GM23338 (cell line): ENCODE results near the gene DDX3Y. TPM values are rescaled to one million over a fixed set of nuclear protein-coding genes. Genes with fewer than 3 reads are reported as not detected.

ENCODE experiments used
- ATAC-seq: fragments of 200-7000 bp; cut with Tn5 transposase; 3 replicates; pipeline ENCODE4 v1.9.1; 2020
- DNase-seq: peaks from one replicate; pipeline ENCODE4 v3.0.0-alpha.2; 2015; ENCODE audit warnings: low spot score
- H2AFZ ChIP-seq: fragments of 200-600 bp; sonication (generic); 2 replicates; pipeline ENCODE4 v1.8.0; 2016; ENCODE audit warnings: antibody characterized with exemption, mild to moderate bottlenecking, moderate library complexity
- H3F3A ChIP-seq: fragments of 200-600 bp; sonication (generic); replicated peaks from 2 replicates; pipeline ENCODE4 v1.8.0; 2017; ENCODE audit warnings: antibody characterized with exemption, mixed run types, low read depth
- H3K27ac ChIP-seq: fragments of 200-600 bp; sonication (generic); 2 replicates; pipeline ENCODE4 v1.6.1; 2016; ENCODE audit warnings: low read depth
- H3K27me3 ChIP-seq: fragments of 200-600 bp; sonication (generic); 2 replicates; pipeline ENCODE4 v1.8.0; 2016; ENCODE audit warnings: mild to moderate bottlenecking, mixed run types, moderate library complexity; ENCODE audit not compliant: insufficient read depth
- H3K36me3 ChIP-seq: fragments of 200-600 bp; sonication (generic); 2 replicates; pipeline ENCODE4 v1.8.0; 2016; ENCODE audit warnings: mild to moderate bottlenecking; ENCODE audit not compliant: insufficient read depth
- H3K4me1 ChIP-seq: fragments of 200-600 bp; sonication (generic); 2 replicates; pipeline ENCODE4 v1.8.0; 2016; ENCODE audit warnings: mild to moderate bottlenecking, moderate library complexity; ENCODE audit not compliant: insufficient read depth
- H3K4me2 ChIP-seq: fragments of 200-600 bp; sonication (generic); 2 replicates; pipeline ENCODE4 v1.7.1; 2017; ENCODE audit warnings: mixed run types
- H3K4me3 ChIP-seq: fragments of 200-600 bp; sonication (generic); 2 replicates; pipeline ENCODE4 v1.6.1; 2016; ENCODE audit warnings: mixed run types
- H3K79me2 ChIP-seq: fragments of 200-600 bp; sonication (generic); replicated peaks from 2 replicates; pipeline ENCODE4 v1.8.0; 2017; ENCODE audit warnings: mild to moderate bottlenecking; ENCODE audit not compliant: insufficient read depth
- H3K9me2 ChIP-seq: fragments of 200-600 bp; sonication (generic); 2 replicates; pipeline ENCODE4 v1.8.0; 2017; ENCODE audit not compliant: insufficient read depth
- H4K20me1 ChIP-seq: fragments of 200-600 bp; sonication (generic); replicated peaks from 2 replicates; pipeline ENCODE4 v1.8.0; 2017; ENCODE audit warnings: mild to moderate bottlenecking; ENCODE audit not compliant: insufficient read depth
- H3K27ac Mint-ChIP-seq: 2 replicates; pipeline ENCODE4 v1.8.0; 2020; ENCODE audit warnings: inconsistent platforms, mild to moderate bottlenecking, moderate library complexity, mixed read lengths
- H3K27me3 Mint-ChIP-seq: 3 replicates; pipeline ENCODE4 v1.8.0; 2022; ENCODE audit warnings: low read depth, mild to moderate bottlenecking, moderate library complexity, mixed read lengths, inconsistent platforms; ENCODE audit not compliant: insufficient read depth, poor library complexity
- H3K36me3 Mint-ChIP-seq: 3 replicates; pipeline ENCODE4 v1.8.0; 2021; ENCODE audit warnings: low read depth, mild to moderate bottlenecking, inconsistent platforms, moderate library complexity, mixed read lengths
- H3K4me1 Mint-ChIP-seq: 3 replicates; pipeline ENCODE4 v1.8.0; 2020; ENCODE audit warnings: mild to moderate bottlenecking, inconsistent platforms, mixed read lengths
- H3K4me3 Mint-ChIP-seq: 3 replicates; pipeline ENCODE4 v1.8.0; 2021; ENCODE audit warnings: moderate library complexity, mild to moderate bottlenecking, inconsistent platforms, mixed read lengths
- H3K9me3 Mint-ChIP-seq: 3 replicates; pipeline ENCODE4 v1.8.0; 2020; ENCODE audit warnings: moderate library complexity, mild to moderate bottlenecking, inconsistent platforms, mixed read lengths
- CREB1 ChIP-seq: fragments of 250-450 bp; sonication (Bioruptor Pico); IDR thresholded peaks from 2 replicates; pipeline ENCODE4 v1.5.0; 2020; ENCODE audit warnings: low read depth, mild to moderate bottlenecking, moderate library complexity
- EZH2 ChIP-seq: fragments of 200-600 bp; sonication (generic); IDR thresholded peaks from one replicate; pipeline ENCODE4 v1.8.0; 2017; ENCODE audit warnings: antibody characterized with exemption, mild to moderate bottlenecking, low read depth; ENCODE audit not compliant: unreplicated experiment
- EZH2phosphoT487 ChIP-seq: fragments of 200-600 bp; sonication (generic); IDR thresholded peaks from one replicate; pipeline ENCODE4 v1.8.1; 2018; ENCODE audit warnings: antibody characterized with exemption; ENCODE audit not compliant: unreplicated experiment
- JUNB ChIP-seq: IDR thresholded peaks from one replicate; pipeline ENCODE4 v1.6.1; 2016; ENCODE audit warnings: antibody characterized with exemption; ENCODE audit not compliant: unreplicated experiment
- NANOG ChIP-seq: IDR thresholded peaks from 2 replicates; pipeline ENCODE4 v1.6.1; 2016; ENCODE audit warnings: antibody characterized with exemption, borderline replicate concordance
- POLR2AphosphoS5 ChIP-seq: IDR thresholded peaks from 2 replicates; pipeline ENCODE4 v1.6.1; 2016; ENCODE audit warnings: antibody characterized with exemption, low read depth
- REST ChIP-seq: IDR thresholded peaks from one replicate; pipeline ENCODE4 v1.6.1; 2018; ENCODE audit warnings: antibody characterized with exemption; ENCODE audit not compliant: unreplicated experiment
- STAT1 ChIP-seq: IDR thresholded peaks from one replicate; pipeline ENCODE4 v1.6.1; 2016; ENCODE audit warnings: antibody characterized with exemption; ENCODE audit not compliant: unreplicated experiment
- ZNF114 ChIP-seq: fragments of 250-450 bp; sonication (Bioruptor Pico); IDR thresholded peaks from 2 replicates; pipeline ENCODE4 v1.5.0; 2020; ENCODE audit warnings: mild to moderate bottlenecking, moderate library complexity
- ZNF462 ChIP-seq: fragments of 250-450 bp; sonication (Bioruptor Pico); IDR thresholded peaks from 2 replicates; pipeline ENCODE4 v1.5.0; 2020; ENCODE audit warnings: mild to moderate bottlenecking, moderate library complexity
- polyA plus RNA-seq: library from polyadenylated mRNA; unstranded; fragments of >200 nt; fragmentation: Nextera tagmentation; extraction: Ambion mirVana; gene quantifications from 2 replicates; pipeline ENCODE4 v1.2.1, GENCODE V29; 2016
- total RNA-seq: library from RNA; depleted of rRNA; stranded (reverse); fragments of >200 nt; shearing (Covaris generic); gene quantifications from 2 replicates; pipeline ENCODE4 v1.2.3, GENCODE V29; 2014

DDX3Y gene
- total and polyA plus RNA-seq, 2 experiments from 2014 or later, result 53.0 to 138 TPM

- TF ChIP-seq ZNF462 (CRISPR knock-in tag) (no peak), EZH2 (no peak), POLR2AphosphoS5 (no peak), STAT1 (no peak), EZH2phosphoT487 (no peak), ZNF114 (no peak)
These were observed 23.4 kb downstream of the DDX3Y start (continued) for GRCh38 chrY:12928043-12928442.

- H3K4me3 ChIP-seq, result no peak overlapping the region
- no peak for ATAC-seq
- no peaks in the 10 kb centered on the region for H3F3A ChIP-seq
- H2AFZ ChIP-seq, result no peak overlapping the region
- no peak overlapping the region for H3K27ac ChIP-seq
- H3K4me3 Mint-ChIP-seq, result no peak overlapping the region
- H3K27ac Mint-ChIP-seq, result no peak overlapping the region
- H3K27me3 Mint-ChIP-seq, result no peaks in the 10 kb centered on the region
- no peak for DNase-seq
- H3K4me1 Mint-ChIP-seq, result no peaks in the 10 kb centered on the region
- no peak overlapping the region for H3K4me2 ChIP-seq
- H3K27me3 ChIP-seq, result no peaks in the 10 kb centered on the region
- H3K9me2 ChIP-seq, result no peaks in the 10 kb centered on the region
- no peaks in the 10 kb centered on the region for H3K4me1 ChIP-seq
- no peaks in the 10 kb centered on the region for H3K36me3 ChIP-seq
- no peaks in the 10 kb centered on the region for H4K20me1 ChIP-seq
- H3K36me3 Mint-ChIP-seq, result no peaks in the 10 kb centered on the region; the same call in 2 of the 3 replicates
- no peaks in the 10 kb centered on the region for H3K9me3 Mint-ChIP-seq
- H3K79me2 ChIP-seq, result no peaks in the 10 kb centered on the region
- TF ChIP-seq ZNF114 (no peak), CREB1 (CRISPR knock-in tag) (no peak), EZH2 (no peak), REST (no peak), STAT1 (no peak), NANOG (no peak), EZH2phosphoT487 (no peak), JUNB (no peak)
These were observed 37.3 kb downstream of the DDX3Y start for GRCh38 chrY:12941725-12942687.
